Measurements from ENCODE around the gene CLINT1.
A peak's percentile ranks its signal among the peaks of the same experiment; 100 is the strongest.

Gene CLINT1

DNA sequence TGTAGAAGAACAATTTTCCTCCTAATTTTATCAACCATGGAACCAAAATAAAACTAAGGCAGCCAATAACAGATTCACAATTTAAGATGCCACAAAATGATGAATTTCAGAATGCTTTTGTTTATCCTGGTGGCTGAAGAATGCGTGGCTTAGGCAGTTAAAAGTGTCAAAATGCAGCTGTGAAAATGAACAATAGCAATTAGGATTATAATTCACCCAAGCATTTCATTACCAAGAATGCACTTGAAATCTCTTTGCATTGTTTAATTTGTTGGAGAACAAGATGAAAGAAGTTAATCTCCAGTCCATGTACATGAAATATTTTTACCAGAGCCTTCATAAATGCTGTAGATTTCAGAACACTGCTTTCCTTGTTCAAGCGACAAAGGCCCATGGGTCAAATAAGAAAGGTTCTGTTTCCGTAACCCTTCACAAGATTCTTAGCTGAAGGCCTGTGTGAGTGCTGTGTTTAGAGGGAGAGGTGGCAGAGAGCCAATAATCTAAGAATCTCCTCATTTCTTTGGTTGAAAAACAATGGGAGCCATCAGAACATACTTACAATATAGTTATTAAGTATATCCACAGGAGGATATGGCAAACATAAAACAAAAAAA is 39.3 kb downstream of the CLINT1 start:
- no peak for DNase-seq

DNA sequence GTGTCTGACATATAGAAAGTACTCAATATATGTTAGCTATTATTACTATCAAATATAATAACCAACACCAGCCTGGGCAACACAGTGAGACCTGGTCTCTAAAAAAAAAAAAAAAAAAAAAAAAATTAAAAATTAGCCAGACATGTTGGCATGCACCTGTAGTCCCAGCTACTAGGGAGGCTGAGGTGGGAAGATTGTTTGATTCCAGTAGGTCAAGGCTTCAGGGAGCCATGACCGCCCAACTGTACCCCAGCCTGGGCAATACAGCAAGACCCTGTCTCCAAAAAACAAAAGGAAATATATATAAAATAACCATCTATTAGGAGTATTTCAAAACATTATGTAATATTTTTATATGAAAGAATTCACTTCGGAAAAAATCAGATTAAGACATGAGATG is 40.6 kb downstream of the CLINT1 start:
- no peak for DNase-seq

DNA sequence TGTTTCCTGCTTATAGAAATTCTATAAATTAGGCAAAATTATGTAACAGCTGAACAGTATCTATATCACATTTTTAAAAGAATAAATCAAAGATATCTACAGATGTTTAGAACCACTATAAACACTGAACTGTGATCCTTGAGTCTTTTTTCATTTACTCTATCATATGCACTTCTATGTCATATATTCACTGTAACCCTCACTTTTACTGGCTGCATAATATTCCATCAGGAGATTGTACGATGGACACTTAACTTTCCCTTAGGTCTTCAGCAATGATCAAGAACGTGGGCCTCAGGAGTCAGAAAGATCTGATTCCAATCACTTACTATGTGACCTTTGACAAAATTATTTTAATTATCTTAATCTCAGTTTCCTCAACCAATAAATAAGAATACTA is 41.0 kb downstream of the CLINT1 start:
- no peak for DNase-seq

DNA sequence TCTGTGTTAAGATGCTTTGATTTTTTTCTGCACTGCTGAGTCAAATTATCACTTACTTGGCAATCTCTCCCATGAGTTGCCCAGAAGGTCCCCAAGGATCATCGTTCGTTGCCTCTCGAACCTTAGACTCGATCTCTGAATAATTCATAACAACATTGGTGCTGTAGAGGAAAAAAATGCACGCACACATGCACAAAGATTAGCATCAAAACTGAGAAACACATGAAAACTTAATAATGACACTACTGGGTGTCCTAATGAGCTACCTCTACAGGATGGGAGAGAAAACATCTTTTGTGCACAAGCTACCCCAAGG is 41.6 kb downstream of the CLINT1 start:
- no peak for DNase-seq

DNA sequence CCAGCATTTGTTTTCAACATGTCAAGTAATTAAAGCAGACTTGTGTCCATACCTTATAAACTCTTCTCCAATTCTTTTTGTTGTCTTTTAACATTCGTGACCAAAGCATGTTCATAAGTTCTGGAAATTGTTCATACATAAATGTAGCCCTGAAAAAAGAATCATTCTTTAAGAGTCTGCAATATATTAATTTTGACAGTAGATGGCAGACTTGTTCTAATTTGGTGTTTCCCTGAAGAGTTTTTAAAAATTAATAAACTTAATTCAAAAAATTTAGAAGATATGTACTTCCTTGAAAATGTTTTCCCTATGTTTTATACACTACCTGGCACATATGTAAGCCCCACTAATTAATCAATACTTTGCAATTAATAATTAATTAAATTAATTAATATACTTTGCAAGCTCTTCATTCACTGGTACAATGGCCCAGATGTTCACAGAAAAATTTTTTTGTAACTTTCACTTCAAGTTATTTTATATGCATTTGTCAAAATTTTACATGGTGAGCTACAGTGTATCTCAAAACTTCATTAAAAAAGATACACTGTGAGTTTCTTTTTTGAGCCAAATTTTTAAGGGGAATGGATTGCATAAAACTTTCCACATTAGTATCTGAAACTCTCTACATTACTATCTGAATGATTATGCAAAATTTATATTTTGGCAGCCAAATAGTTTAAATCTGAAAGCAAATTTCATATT is 42.1 kb downstream of the CLINT1 start:
- no peak for DNase-seq

DNA sequence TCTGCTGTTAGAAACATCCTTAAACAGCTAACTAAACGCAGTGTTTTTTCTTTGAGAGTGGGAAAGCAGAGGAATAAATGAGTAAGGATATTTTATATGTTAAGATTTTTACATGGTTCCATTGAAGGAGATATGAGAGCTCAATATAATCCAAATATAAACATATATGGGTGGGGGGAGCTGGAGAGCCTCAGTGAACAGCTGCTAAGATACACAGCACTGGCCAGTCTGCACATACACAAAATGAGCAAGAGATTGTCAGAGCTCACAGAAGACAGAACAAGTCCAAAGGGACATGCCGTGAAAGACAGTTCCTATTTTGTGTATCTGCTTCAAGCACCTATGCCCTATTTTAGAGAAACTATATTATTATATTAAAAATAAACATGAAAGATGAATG is 46.9 kb downstream of the CLINT1 start:
- DNase-seq, result no peak

DNA sequence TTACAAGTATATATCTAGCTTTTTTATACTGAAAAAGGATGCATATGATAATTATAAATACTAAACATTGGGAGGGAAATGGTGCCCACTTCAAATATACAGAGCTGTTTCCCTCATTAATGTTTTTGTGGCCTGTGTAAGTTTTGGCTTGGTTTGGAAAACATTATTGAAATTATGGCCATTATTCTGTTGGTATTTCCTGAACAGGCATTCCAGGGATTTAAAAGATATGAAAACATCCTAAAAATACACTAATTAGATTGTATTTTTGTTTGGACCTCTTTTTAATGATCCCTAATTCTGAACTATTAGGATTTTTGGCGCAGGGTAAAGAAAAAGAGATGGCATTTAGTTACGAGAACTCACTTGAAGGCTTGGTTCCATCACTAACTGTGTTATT is 50.9 kb downstream of the CLINT1 start:
- DNase-seq, result no peak

DNA sequence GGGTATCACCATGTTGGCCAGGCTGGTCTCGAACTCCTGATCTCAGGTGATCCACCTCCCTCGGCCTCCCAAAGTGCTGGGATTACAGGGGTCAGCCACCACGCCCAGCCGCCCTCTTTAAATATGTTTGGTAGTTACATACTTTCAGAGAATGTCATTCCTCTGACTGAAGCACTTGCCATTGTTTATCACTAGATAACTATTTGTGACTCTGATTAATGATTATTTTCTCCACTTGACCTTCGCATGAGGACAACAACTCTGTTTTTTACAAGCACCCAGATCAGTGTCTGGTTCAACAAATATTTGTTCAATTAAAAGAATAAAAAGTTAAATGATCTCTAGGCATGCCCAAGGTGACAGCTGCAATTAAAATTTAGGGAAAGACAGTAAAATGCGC is 56.2 kb downstream of the CLINT1 start:
- DNase-seq, result no peak

DNA sequence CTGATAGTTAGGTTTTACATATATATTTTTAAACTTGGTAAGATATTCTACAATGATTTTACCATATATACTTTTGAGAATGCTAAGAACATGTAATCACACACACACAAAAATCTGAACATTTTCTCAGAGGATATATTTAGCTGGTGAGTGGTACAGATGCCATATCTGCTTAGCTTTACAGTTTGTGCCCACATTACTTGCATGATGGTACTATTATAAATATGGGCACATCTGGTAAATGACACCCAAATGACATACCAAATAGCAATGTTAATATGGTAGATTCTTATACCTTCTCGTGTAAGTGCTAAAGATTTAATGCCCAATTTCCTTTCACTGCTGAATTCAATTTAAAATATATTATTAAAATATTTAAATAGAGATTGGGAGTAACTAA is 58.8 kb downstream of the CLINT1 start:
- DNase-seq, result no peak

DNA sequence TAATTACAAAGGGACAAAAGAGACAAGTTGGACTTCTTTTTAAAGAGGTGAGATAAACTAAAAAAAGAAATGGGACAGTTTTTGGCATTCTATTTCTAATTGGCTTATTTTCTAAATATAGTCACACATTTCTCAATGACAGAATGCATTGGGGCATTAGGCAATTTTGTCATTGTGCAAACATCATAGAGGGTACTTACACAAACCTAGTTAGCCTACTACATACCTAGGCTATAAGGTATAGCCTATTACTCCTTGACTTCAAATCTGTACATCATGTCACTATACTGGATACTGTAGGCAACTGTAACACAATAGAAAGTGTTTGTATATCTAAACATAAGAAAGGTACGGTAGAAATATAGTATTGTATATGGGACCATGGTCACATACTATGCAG is 59.4 kb downstream of the CLINT1 start:
- DNase-seq, result no peak

DNA sequence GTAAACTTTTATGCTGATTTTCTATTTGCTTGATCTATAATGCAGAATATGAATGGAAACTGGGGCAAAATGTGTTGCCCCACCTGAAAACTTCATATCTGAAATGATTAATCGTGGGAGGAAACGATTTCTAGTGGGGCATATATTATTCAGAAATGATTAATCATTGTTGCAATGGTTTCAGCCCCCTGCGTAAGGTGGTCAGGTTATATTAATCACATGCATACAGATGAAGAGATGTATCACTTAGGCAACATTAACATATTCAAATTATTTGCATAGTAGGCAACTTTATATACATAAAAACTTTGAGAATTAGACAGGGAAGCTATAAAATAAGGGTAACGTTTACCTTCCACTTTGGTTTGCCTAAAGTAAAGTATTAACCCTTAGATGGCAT is 65.6 kb downstream of the CLINT1 start:
- DNase-seq, result peak; percentile 16

DNA sequence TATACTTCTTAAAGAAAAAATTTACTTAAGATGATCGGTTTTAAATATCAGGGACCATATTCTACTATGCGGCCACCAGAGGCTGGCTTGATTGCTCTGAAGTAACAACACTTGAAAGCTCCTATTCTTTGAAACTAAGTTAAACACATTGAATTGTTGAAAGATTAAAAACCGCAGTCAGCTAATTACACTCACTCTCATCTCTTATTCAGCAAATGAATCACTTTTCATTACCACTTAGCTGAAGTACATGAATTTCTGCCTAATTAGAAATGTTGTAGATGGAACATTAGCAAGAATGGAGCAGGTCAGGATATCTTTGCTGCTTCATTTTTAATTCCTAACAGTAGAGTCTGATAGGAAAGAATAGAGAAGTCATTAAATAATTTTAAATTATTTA is 73.1 kb downstream of the CLINT1 start:
- no peak for DNase-seq

DNA sequence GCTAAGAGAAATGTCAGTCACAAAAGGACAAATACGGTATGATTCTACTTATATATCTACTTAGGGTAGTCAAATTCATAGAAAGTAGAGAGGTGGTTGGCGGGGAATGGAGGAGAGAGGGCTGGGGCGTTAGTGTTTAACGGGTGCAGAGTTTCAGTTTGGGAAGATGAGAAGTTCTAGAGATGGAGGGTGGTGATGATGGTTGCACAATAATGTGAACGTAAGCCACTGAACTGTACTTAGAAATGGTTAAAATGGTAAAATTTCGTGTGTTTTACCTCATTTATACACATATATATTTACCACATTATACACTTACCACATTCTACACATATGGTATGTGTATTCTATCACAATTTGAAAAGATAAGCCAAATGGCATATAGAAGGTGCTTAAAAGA is 79.7 kb downstream of the CLINT1 start:
- DNase-seq, result no peak

DNA sequence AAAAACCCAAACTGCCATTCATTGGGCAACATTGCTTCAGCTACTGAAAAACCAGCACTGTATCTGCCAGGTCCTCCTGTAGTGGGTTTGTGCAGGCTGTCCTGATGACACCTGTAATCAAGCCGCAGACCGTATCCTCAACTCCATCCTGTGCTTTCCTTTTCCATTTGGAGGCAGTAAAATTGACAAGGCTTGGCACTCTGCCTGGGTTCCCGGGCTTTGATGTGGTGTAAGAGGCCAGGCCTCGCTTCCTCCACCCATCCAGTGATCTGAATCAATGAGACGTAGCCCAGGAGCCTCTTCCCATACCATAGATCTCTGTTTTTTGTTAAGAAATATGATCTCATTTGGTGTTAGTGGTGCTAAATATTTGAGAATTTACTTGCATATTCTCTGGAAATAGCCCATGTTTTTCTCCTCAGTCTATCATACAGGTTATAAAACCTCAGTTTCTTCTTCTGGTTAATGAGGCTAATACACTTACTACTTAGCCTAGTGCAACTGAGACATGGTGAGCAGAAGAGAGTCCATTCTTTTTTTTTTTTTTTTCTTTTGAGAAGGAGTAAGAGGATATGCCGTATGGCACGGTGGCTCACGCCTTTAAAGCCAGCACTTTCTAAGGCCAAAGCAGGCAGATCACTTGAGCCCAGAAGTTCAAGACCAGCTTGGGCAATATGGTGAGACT is 80.7 kb downstream of the CLINT1 start:
- peak; percentile 5 for DNase-seq

DNA sequence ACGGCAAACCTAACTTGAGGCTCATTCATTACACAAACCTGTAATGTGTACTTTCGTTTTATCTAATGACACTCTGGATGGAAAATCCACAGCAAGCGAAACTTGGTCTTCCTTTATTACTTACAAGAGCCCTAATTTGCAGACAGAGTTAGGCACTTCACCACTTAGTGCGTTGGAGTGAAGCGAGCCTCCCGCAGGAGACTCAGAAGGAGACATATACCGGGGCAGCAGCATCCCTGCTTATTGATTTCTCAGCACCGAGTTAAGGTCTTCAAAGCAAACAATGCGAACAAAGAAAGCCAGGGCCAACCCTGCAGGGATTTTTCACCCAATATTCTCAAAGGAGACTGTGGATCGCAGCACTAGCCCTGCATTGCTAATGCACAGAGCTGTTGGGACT is 86.8 kb downstream of the CLINT1 start:
- DNase-seq, result peak; percentile 32

DNA sequence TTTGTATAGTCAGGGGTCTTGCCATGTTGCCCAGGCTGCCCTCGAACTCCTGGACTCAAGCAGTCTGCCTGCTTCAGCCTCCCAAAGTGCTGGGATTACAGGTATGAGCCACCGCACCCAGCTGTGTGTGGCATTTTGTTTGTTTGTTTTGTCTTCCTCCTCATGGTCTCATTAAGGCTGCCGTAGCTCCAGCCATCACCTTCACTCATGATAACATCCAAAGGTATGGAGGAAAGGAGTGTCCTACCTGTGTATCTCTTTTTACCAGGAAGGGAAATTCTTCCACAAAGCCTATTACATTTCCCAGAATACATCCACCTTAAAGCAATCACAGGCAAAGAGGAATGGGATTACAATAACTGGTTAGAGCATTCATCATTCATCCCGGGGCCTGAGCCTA is 88.3 kb downstream of the CLINT1 start:
- DNase-seq, result no peak

DNA sequence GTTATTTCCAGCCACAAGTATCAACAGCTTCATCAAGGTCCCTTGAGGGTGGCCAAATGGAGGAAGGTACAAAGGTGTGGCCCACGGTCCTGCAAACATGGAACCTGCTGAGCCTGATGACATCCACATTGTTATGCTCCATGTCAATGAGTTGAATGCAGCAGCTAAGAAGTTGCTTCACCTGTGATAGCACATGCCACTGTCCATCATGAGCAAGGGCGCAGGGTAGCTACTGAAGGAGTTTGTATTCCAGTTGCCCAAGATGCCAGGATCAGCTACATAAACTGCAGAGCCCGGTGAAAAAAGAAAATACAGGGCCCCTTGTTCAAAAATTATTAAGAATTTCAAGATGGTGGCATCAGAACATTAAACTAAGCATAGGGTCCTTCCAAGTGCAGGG is 91.3 kb downstream of the CLINT1 start:
- DNase-seq, result no peak

DNA sequence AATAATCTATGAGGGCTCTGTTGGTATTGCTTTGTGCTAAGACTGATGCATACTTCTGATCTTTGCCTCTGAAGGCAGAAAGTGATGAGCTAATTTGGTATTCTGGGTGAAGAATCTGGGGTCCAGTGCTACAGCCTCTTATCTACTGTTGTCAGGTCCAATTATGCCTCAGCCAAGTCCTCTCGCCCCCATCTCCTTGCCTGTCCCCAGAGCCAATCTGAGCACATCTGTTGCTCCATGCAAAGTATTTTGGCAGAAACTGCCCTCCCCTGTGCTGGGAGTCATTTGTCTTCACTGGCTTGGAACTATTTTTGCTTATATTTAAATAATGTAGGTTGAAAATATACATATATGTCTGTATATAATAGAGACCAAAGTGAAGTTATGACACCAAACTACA is 92.0 kb downstream of the CLINT1 start:
- no peak for DNase-seq

DNA sequence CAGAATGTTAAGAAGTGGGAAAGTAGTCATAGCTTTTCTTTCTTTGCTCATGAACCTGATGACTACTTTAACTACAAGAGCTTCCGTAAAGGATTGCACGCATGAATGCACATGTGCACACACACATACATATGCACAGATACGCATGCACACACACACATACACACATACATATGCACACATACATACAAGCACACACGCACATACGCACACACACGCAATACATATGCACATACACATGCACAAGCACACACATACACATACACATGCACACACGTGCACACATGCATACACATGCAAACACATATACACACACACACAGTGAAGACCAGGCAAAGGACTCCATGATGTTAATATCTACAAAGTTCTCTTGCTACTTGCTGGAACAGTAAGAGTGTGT is 92.5 kb downstream of the CLINT1 start:
- DNase-seq, result no peak

DNA sequence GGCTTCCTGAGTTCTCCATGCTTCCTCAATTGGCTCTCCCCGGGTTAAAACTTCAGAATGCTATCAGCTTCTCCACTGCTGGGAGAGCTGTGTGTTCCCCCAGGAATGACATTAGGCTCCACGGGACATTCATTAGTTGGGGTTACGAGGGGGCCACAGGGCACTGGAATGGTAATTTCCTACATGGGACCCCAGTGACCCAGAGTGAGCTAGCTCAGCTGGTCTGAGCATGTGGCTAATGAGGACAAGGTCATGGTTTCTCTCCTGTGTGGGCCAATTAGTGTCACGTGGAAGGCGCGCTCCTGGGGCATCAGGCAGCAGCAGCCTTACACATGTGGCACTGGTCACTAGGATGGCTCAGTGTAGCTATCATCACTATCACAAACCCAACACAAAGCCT is 94.4 kb downstream of the CLINT1 start:
- no peak for DNase-seq

DNA sequence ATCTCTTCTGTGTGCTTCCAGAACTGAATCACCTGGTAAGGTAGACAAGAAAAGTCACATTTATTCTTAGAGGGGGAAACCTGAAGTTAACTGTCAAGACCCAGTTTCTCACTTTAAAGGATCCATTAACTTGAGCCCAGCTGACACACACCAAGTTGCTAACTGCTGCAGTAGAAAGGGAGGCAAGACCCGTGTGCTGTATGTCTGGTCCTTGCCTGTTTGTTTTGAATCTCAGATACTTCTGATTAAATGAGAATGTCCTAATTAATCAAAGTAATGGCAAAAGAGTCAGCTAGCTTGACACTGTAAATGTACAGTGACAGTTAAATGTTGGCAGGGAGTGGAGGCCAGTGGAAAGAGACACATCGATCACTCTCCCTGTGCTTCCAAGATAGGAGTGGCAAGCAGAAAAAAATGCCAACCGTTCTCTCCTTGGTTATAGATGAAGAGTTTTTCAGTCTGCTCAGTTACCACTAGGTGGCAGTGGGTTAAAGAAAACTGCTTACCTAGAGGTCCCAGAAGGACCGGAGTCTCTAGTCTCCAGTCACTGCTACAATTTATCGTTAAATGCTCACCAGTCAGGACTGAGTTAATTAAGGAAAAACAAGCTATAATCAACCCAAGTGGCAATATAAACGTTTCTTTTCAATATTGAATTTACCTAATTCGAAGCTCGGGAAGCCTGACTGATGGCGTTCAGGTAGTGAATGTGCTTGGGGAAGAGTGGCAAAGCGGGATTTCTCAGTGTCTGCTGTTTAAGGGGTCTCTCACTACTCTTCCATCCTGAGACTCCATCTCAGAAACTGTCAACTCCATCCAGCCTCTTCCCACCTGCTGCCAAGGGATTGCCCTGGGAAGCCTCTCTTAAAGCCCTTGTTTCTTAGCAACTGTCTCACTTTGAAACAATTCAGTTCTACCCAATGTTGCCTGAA is 97.0 kb downstream of the CLINT1 start:
- DNase-seq, result peak; percentile 14

DNA sequence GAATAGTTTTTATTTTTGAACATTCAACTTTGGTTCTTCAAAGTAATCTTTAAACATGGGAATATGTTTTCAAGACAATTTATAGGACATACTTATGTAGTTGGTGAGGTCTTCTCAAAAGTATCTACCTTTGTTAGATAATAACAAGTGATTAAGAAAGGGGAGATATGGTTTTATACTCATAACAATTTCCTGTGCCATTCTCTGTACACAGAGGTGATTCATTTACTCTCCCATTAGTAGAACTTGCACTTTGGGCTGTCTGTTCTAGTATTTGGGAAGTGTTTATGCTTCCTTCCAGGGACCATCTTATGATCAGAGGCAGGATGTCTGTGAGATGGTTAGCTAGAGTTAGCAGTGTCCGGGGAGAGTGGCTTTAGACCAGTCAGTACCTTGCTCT is 100.2 kb downstream of the CLINT1 start:
- no peak for DNase-seq

DNA sequence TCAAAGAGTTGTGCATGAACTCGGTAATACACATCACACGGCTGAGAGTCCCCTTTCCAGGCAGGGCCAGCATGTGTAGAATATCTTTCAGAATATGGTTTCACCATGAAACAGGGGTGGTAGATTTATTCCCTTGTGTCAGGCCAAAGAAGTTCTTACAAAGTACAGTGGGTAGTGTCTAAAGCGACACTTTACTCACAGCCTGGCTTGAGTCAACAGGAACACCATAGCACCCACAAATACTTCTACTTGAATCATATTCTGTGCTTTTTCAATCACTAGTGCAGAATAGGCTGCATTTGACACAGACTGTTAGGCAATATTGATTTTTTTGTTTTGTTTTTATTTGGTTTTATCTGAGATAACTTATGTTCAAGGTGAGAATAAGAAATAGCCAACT is 102.8 kb downstream of the CLINT1 start:
- DNase-seq, result no peak

DNA sequence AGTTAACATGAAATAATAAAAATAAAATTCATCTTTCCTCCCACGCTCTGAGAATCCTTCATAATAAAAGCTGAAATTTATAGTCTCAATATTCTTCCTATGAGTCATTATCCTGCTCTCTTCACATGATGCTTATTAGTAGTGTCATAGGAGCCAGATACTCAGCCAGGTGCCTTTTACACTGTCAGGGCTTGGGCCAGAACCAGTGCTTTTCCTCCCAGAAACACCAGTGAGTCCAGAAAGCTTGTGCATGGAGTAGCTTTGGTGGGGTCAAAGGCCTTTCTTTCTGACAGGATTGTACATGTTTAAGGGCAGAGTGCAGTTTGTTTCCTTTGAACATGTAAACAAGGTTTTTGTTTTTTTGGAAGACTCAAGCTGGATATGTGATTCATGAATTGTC is 108.6 kb downstream of the CLINT1 start:
- no peak for DNase-seq

All from stimulated activated CD4-positive, alpha-beta T cell treated with anti-CD3 and anti-CD28 coated beads, Interleukin-15, amount 100 ng/mL, for 24 hours (primary cell).